GM21390 (cell line): ENCODE data around the gene ATP8B1.
A peak's percentile ranks its signal among the peaks of the same experiment; 100 is the strongest.

ENCODE experiments used
- ATAC-seq: cut with Tn5 transposase; IDR thresholded peaks from one replicate; pipeline ENCODE4 v1.9.1; 2021; ENCODE audit not compliant: unreplicated experiment

Gene ATP8B1

DNA sequence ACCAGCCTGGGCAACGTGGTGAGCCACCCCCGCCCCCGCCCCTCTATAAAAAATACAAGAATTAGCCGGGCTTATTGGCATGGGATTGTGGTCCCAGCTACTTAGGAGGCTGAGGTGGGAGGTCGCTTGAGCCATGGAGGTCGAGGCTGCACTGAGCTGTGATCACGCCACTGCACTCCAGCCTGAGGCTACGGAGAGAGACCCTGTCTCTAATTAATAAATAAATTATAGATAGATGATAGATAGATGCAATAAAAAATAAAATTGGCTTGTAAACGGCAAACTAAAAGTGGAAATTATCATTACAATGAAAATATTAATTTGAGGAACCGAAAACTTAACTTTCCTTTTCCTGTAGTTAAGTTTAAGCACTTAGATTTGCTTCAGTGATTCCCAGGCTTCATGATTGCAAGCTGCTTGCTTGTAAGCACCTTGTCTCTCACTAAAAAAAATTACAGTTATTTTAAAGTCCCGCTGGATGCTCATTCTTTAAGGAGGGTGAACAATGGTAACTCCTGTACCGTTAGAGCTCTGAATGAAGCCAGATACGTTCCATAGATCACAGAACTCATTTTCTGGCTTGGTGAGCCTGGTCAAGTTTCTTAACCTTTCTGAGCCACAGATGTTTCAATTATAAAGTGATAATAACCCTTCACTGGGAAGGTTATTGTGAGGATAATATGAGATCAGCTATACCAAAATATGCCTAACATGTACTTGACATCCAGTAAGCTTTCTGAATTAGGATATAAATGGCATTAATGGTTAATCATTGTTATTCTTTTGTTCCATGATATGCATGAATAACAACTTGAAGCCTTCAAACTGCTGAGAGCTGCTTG, 172.1 kb downstream of the ATP8B1 start:
- ATAC-seq: peak; percentile 35

DNA sequence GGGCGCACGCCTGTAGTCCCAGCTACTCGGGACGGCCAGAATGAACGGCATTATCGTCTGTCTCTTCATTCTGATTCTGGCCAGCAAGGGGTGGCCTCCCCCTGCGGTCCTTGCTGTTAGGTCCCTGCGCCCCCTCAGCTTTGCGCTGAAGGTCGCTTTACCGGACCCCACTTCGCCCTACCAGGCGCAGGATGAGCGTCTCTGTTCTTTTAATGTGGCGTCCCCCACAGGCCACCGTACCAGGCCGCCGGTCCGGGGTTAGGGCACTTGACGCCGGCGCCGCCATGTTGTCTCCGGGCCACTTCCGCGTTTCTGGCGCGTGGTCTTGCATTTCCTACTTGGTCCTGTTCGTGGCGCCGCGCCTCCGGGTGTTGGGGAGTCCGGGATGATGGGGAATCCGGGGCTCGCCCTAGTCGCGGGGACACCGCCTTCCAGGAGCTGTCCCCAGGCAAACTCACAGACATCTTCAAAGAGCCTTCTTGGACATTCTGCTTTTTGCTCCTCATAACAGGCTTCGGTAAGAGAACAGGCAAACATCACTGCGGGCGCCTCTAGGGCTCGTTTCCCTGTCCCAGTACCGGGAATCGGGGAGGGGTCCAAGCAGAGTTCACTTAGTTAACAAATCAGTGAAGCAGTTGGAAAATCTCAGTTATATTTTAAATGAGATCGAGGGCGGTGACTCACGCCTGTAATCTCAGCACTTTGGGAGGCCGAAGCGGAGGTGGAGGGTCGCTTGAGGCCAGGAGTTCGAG, 172.9 kb downstream of the ATP8B1 start:
- peak; percentile 89 for ATAC-seq

DNA sequence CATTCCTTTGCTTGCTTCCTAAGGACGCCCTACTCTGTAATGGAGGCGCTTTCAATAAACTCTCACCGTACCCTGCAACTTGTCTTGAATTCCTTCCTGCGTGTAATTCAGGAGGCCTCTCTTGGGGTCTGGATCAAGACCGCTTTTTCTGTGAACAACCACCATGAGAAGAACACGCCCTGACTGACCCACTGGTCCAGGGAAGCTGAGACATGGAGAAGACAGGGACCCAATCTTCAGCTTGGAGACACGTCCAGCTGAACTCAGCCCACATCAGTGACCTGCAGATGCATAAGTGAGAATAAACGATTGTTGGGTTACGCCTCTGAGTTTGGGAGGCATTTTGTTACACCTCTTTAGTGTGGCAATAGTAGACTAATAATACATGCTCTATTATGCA, 173.7 kb downstream of the ATP8B1 start:
- no peak for ATAC-seq

DNA sequence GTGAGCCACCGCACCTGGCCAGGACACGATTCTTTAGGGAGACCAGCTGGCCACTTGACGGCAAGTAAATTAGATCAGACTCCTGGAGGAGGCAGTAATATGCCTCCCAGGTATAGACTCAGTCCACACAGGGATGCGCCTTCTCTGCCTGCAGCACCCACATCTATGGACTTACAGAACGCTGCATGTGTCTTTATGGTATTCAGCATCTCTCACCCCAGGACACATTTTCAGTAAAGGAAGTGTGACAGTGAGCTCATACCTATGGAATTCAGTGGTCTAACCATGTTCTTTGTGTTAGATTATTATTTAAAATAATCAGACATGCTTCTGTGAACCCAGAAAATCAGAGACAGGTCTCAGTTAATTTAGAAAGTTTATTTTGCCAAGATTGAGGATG, 175.6 kb downstream of the ATP8B1 start:
- ATAC-seq: no peak

DNA sequence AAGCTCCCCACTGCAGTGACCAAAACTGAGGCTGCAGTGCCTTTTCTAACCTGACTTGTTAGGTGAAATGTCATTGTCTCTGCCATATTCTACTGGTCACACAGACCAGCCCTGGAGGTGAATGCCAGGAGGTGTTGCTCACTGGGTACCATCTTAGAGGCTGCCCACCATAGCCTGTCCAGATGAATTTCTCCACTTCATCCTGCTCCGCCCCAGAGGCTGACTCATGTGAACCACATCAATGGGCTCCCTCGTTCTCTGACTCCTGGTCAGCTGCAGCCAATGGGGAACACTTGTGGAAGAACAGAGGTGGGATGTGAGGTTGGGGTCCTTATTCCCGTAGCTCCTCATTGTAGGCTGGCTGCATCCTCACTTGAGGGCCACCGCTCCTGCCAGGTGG, 178.1 kb downstream of the ATP8B1 start:
- no peak for ATAC-seq

DNA sequence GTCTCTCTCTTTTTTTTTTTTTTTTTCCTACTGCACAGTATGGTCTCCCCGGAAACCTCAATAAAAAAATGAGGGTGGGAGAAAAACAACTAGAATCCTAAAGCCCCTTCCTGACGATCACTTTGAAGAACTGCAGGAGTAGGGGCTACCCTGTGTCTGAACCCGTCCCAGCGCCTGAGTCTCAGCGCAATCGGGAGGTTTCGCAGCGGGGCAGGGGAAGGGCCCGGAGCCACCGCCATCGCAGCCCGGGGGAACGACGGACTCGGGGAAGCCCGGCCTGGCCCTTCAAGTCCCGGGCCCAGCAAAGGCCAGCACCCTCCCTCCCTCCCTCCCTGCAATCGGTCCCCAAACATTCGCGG, 181.9 kb downstream of the ATP8B1 start:
- peak; percentile 25 for ATAC-seq

DNA sequence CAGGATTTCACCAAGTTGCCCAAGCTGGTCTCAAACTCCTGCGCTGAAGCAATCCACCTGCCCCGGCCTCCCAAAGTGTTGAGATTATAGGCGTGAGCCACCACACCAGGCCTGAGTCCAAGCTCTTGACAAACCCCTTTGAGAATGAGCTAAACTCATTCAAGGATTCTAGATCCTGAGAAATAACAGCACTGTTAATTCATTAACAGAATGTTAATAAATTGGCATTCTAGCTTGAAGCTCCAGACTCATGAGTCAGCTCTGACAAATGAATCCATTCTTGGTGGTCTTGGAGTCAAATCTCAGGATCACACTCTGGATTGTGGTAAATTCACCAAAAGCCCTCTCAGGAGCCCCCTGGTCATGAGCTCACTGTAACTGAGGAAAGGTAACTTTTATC, 183.2 kb downstream of the ATP8B1 start:
- ATAC-seq: no peak

DNA sequence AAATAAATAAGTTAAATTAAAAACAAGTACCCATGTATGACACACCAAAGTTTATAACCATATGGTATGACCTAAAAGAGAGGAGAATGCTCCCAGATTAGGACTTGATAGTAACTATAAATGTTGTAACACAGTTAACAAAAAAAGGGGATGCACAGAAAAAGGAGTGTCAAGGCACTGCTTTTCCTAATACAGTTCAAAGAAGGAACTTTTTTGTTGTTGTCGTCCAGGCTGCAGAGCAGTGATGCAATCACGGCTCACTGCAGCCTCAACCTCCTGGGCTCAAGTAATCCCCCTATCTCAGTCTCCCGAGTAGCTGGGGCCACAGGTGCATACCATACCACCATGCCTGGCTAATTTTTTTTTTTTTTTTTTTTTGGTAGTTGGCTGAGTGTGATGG, 184.2 kb downstream of the ATP8B1 start:
- ATAC-seq: no peak

DNA sequence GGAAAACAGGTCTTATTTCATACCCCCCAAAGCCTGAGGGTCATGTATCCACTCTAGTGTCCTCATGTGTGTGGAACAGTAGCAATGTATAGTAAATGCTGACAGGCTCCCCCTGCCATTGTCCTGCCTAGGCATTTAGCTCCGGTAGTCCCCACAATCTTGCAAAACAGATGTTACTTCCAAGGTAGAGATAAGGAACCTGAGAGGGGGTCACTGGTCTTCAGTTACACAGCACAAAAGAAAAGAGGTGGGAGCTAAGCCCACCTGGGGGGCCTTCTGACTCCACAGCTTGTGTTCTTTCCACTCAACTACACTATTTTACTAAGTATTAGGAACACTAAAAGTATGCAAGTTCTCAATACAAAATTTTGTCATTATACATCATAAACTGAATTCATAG, 199.2 kb downstream of the ATP8B1 start:
- ATAC-seq: no peak
